ENCODE measurements around the gene CLTA. TPM values are rescaled to one million over a fixed set of nuclear protein-coding genes. Genes with fewer than 3 reads are reported as not detected.

The CLTA gene
- total and polyA plus RNA-seq, 10 of the 15 experiments (the other 5 are each of a cell fraction or from before 2014, with no cell fraction given) = 49.0 to 241 (median 168) TPM

- TF ChIP-seq SPI1 (IDR thresholded peaks at IDR 0.05; ENCODE audit: borderline replicate concordance, insufficient read depth, low read depth, low read length) (peak; percentile 59), NR2F1 (conservative IDR thresholded peaks at IDR 0.05) (peak; percentile 72), SREBF1 (IDR thresholded peaks at IDR 0.05; ENCODE audit: low read length) (no peak), ZNF384 (IDR thresholded peaks at IDR 0.05; ENCODE audit: borderline replicate concordance, low read depth, low read length) (peak; percentile 57), BMI1 (IDR thresholded peaks at IDR 0.05; ENCODE audit: borderline replicate concordance) (no peak), MEF2A (IDR thresholded peaks at IDR 0.05; ENCODE audit: insufficient read depth, low read depth, low read length) (0 out of 2 replicates have a peak, but pooled peaks have one; percentile 33), POLR2AphosphoS2 (IDR thresholded peaks at IDR 0.05; ENCODE audit: low read depth, low read length) (peak; percentile 96), EED (IDR thresholded peaks at IDR 0.05; ENCODE audit: low read depth) (peak; percentile 66), NBN (IDR thresholded peaks at IDR 0.05) (peak; percentile 89), SRF (IDR thresholded peaks at IDR 0.05; ENCODE audit: low read depth in 2 of 2, low read length in 2 of 2) (peak; percentile 90 to 93), KAT2A (conservative IDR thresholded peaks at IDR 0.05; ENCODE audit: control insufficient read depth, low read depth, low read length) (no peak), POLR2A (IDR thresholded peaks at IDR 0.05; ENCODE audit: low read depth, low read length) (peak; percentile 100), TARDBP (IDR thresholded peaks at IDR 0.05; ENCODE audit: borderline replicate concordance) (0 out of 2 replicates have a peak, but pooled peaks have one; percentile 11), CHD1 (IDR thresholded peaks at IDR 0.05; ENCODE audit: low read depth, low read length) (no peak)
- TF ChIP-seq, protein P1, sequence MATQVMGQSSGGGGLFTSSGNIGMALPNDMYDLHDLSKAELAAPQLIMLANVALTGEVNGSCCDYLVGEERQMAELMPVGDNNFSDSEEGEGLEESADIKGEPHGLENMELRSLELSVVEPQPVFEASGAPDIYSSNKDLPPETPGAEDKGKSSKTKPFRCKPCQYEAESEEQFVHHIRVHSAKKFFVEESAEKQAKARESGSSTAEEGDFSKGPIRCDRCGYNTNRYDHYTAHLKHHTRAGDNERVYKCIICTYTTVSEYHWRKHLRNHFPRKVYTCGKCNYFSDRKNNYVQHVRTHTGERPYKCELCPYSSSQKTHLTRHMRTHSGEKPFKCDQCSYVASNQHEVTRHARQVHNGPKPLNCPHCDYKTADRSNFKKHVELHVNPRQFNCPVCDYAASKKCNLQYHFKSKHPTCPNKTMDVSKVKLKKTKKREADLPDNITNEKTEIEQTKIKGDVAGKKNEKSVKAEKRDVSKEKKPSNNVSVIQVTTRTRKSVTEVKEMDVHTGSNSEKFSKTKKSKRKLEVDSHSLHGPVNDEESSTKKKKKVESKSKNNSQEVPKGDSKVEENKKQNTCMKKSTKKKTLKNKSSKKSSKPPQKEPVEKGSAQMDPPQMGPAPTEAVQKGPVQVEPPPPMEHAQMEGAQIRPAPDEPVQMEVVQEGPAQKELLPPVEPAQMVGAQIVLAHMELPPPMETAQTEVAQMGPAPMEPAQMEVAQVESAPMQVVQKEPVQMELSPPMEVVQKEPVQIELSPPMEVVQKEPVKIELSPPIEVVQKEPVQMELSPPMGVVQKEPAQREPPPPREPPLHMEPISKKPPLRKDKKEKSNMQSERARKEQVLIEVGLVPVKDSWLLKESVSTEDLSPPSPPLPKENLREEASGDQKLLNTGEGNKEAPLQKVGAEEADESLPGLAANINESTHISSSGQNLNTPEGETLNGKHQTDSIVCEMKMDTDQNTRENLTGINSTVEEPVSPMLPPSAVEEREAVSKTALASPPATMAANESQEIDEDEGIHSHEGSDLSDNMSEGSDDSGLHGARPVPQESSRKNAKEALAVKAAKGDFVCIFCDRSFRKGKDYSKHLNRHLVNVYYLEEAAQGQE (IDR thresholded peaks at IDR 0.05; ENCODE audit: low read depth, low read length) = no peak
- TF ChIP-seq, protein P2, sequence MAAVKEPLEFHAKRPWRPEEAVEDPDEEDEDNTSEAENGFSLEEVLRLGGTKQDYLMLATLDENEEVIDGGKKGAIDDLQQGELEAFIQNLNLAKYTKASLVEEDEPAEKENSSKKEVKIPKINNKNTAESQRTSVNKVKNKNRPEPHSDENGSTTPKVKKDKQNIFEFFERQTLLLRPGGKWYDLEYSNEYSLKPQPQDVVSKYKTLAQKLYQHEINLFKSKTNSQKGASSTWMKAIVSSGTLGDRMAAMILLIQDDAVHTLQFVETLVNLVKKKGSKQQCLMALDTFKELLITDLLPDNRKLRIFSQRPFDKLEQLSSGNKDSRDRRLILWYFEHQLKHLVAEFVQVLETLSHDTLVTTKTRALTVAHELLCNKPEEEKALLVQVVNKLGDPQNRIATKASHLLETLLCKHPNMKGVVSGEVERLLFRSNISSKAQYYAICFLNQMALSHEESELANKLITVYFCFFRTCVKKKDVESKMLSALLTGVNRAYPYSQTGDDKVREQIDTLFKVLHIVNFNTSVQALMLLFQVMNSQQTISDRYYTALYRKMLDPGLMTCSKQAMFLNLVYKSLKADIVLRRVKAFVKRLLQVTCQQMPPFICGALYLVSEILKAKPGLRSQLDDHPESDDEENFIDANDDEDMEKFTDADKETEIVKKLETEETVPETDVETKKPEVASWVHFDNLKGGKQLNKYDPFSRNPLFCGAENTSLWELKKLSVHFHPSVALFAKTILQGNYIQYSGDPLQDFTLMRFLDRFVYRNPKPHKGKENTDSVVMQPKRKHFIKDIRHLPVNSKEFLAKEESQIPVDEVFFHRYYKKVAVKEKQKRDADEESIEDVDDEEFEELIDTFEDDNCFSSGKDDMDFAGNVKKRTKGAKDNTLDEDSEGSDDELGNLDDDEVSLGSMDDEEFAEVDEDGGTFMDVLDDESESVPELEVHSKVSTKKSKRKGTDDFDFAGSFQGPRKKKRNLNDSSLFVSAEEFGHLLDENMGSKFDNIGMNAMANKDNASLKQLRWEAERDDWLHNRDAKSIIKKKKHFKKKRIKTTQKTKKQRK (IDR thresholded peaks at IDR 0.05; ENCODE audit: low read depth, low read length) = no peak
Measured at GRCh38 chr9:36190388-36191289, at the start of gene CLTA (continued).
